ENCODE measurements around the gene BATF3. TPM values are rescaled to one million over a fixed set of nuclear protein-coding genes. Genes with fewer than 3 reads are reported as not detected.
"Not testable (repeated sequence)": the region's sequence is repeated elsewhere in the genome, so short reads cannot be mapped to it uniquely, and the experiment has no call there.

The BATF3 gene
- polyA plus RNA-seq, 1 of the 3 experiments (the other 2 are of a cell fraction) = 0.76 TPM

- H4K20me1 ChIP-seq (ENCODE audit: insufficient read depth) = no peaks in the 10 kb centered on the region
- no peak overlapping the region for H3K27ac ChIP-seq (ENCODE audit: low read depth in 2 of 2, low read length in 1 of 2)
- no peaks in the 10 kb centered on the region for H3K79me2 ChIP-seq (ENCODE audit: insufficient read depth)
- ChIA-PET CTCF (interaction anchor here (0.7 to 1.5 kb wide), 3 partner anchors 10 to 163 kb away, joined by 3 to 5 read pairs (median 3); no protein-coding TSS in a partner anchor), POLR2A (interaction anchor here (1.5 kb wide), 1 partner anchor 32 kb away, joined by 4 read pairs; the partner anchor contains the start of gene ATF3)
- H3K27me3 ChIP-seq (ENCODE audit: insufficient read depth) = peaks cover 40% of the 10 kb centered on the region; the same call in 1 of the 2 replicates
- H3F3A ChIP-seq (replicated peaks; ENCODE audit: insufficient read depth) = no peaks in the 10 kb centered on the region
- no peaks in the 10 kb centered on the region for H3K9me3 ChIP-seq
- H3K4me2 ChIP-seq = no peak overlapping the region
- H3K4me3 ChIP-seq (ENCODE audit: low read depth in 2 of 2, low read length in 1 of 2) = no peak overlapping the region
- no peak overlapping the region for H3K9ac ChIP-seq
- WGBS (ENCODE audit: low lambda C conversion rate) = 48% methylated on average over 3 of the region's 3 CpGs
- peaks cover 11 to 40% of the 10 kb centered on the region in 2 experiments for H3K4me1 ChIP-seq (ENCODE audit: control insufficient read depth in 1 of 2, insufficient read depth in 2 of 2, low read depth in 1 of 2, low read length in 1 of 2)
- H3K36me3 ChIP-seq (replicated peaks in 1 of 2; ENCODE audit: control insufficient read depth in 1 of 2, insufficient read depth in 2 of 2, low read length in 1 of 2) = no peaks in the 10 kb centered on the region
- H2AFZ ChIP-seq (ENCODE audit: low read depth) = no peak overlapping the region
- no peak for DNase-seq
- TF ChIP-seq SMC3 (IDR thresholded peaks at IDR 0.05; ENCODE audit: low read depth, low read length) = no peak
- TF ChIP-seq SIN3A (IDR thresholded peaks at IDR 0.05; ENCODE audit: borderline replicate concordance, low read depth, low read length) = no peak
- no peak for TF ChIP-seq FOXM1 (IDR thresholded peaks at IDR 0.05; ENCODE audit: low read depth)
- TF ChIP-seq IRF3 (IDR thresholded peaks at IDR 0.05; ENCODE audit: low read depth, low read length) = no peak
- no peak for TF ChIP-seq CTCF (IDR thresholded peaks at IDR 0.05)
- TF ChIP-seq NRF1 (IDR thresholded peaks at IDR 0.05; ENCODE audit: low read depth, low read length) = no peak
- no peak for TF ChIP-seq MEF2A (IDR thresholded peaks at IDR 0.05; ENCODE audit: borderline replicate concordance, low read depth)
- no peak for TF ChIP-seq EZH2phosphoT487 (IDR thresholded peaks at IDR 0.05; ENCODE audit: borderline replicate concordance, low read depth)
- TF ChIP-seq EP300 (IDR thresholded peaks at IDR 0.05; ENCODE audit: borderline replicate concordance in 1 of 2, low read depth in 1 of 2, low read length in 1 of 2) = no peak
- no peak for TF ChIP-seq POLR2AphosphoS5 (IDR thresholded peaks at IDR 0.05; ENCODE audit: low read depth, low read length)
- TF ChIP-seq GABPA (IDR thresholded peaks at IDR 0.05; ENCODE audit: low read depth) = no peak
- no peak for TF ChIP-seq TCF12 (IDR thresholded peaks at IDR 0.05)
- H3K9me2 ChIP-seq = no peaks in the 10 kb centered on the region
Measured at GRCh38 chr1:212640223-212640878, 59.3 kb downstream of the BATF3 start.

- not testable (repeated sequence) for H3K36me3 ChIP-seq (replicated peaks in 1 of 2; ENCODE audit: control insufficient read depth in 1 of 2, insufficient read depth in 2 of 2, low read length in 1 of 2); H3K79me2 ChIP-seq (ENCODE audit: insufficient read depth); H2AFZ ChIP-seq (ENCODE audit: low read depth); DNase-seq; H3K4me3 ChIP-seq (ENCODE audit: low read depth in 2 of 2, low read length in 1 of 2); H3K27ac ChIP-seq (ENCODE audit: low read depth in 2 of 2, low read length in 1 of 2); H4K20me1 ChIP-seq (ENCODE audit: insufficient read depth); H3K9ac ChIP-seq; H3F3A ChIP-seq (replicated peaks; ENCODE audit: insufficient read depth); H3K9me2 ChIP-seq; H3K9me3 ChIP-seq; H3K4me2 ChIP-seq
- CTCF ChIA-PET = interaction anchor here (0.7 to 1.2 kb wide), 2 partner anchors 9 to 958 kb away, joined by 3 read pairs; no protein-coding TSS in a partner anchor
- Histone ChIP-seq H3K27me3 (ENCODE audit: insufficient read depth) (peaks cover 40% of the 10 kb centered on the region; the same call in 1 of the 2 replicates), H3K4me1 (ENCODE audit: control insufficient read depth in 1 of 2, insufficient read depth in 2 of 2, low read depth in 1 of 2, low read length in 1 of 2) (peaks cover 11 to 43% of the 10 kb centered on the region in 2 experiments)
- 41% methylated on average over 2 of the region's 2 CpGs for WGBS (ENCODE audit: low lambda C conversion rate)
- POLR2A ChIA-PET = interaction anchor here (1.5 kb wide), 1 partner anchor 31 kb away, joined by 4 read pairs; the partner anchor contains the start of gene ATF3
Measured at GRCh38 chr1:212639524-212639923, 60.1 kb downstream of the BATF3 start.
